ENCODE measurements around the gene CCL26.
A peak's percentile ranks its signal among the peaks of the same experiment; 100 is the strongest.

CCL26 gene

GRCh38 chr7:75813781-75814236 lies 41.8 kb upstream of the CCL26 start, which contains the start of gene CCL24:
CCL24 (minus strand) TSS chr7:75813806; CDS start chr7:75813715, 91 bp downstream.
- no peak for TF ChIP-seq ZFX (IDR thresholded peaks at IDR 0.05)
- TF ChIP-seq CTCF (conservative IDR thresholded peaks at IDR 0.05), result no peak
- H3K27ac ChIP-seq, result no peak within 1 kb of the TSS

GRCh38 chr7:75813084-75813483 lies 41.1 kb upstream of the CCL26 start:
- no peak overlapping the region for H3K27ac ChIP-seq
- TF ChIP-seq CTCF (conservative IDR thresholded peaks at IDR 0.05) (no peak), ZFX (IDR thresholded peaks at IDR 0.05) (no peak)

DNA sequence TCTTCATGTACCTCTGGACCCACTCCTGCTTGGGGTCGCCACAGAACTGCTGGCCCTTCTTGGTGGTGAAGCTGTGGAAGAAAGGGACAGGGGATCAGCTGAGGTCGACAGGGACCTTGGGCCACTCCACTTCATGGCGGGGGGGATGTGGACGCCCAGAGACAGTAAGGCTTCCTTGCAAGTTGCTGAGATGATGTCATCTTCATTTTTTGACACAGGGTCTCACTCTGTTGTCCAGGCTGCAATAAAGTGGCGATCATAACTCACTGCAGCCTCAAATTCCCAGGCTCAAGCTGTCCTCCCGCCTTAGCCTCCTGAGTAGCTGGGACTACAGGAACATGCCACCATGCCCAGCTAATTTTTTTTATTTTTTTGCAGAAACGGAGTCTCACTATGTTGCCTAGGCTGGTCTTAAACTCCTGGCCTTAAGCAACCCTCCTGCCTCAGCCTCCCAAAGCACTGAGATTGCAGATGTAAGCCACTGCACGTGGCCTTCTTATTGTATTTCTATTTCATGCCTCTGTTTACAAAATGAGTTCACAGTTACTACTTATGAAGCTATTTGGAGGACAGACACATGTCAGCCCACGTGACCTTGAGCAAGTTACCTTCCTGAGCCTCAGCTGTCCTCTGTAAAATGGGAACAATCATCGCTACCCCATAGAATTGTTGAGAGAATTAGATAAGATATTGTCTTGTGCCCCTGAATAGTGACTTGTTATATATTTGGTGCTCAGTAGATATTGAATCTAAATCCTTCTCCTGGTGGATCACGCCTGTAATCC lies 40.1 kb upstream of the CCL26 start:
- TF ChIP-seq CTCF (conservative IDR thresholded peaks at IDR 0.05) (no peak), ZFX (IDR thresholded peaks at IDR 0.05) (no peak)
- H3K27ac ChIP-seq, result no peak overlapping the region

DNA sequence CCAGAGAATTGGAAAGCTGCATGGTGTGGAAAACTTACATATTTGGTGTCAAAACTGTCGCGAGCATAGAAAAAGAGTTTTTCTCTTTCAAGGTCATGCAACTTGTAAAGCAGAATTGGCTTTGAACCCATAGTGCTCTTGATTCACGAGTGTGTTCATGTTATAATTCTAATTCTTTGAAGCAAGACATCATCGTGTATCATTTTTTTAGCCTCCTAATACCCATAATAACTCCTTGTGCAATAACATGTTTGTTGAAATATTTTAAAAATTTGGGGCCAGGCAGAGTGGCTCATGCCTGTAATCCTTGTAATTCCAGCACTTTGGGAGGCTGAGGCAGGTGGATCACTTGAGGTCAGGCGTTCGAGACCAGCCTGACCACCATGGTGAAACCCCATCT lies 37.4 kb upstream of the CCL26 start:
- no peak overlapping the region for H3K27ac ChIP-seq
- TF ChIP-seq ZFX (IDR thresholded peaks at IDR 0.05), result no peak
- TF ChIP-seq CTCF (conservative IDR thresholded peaks at IDR 0.05), result no peak

DNA sequence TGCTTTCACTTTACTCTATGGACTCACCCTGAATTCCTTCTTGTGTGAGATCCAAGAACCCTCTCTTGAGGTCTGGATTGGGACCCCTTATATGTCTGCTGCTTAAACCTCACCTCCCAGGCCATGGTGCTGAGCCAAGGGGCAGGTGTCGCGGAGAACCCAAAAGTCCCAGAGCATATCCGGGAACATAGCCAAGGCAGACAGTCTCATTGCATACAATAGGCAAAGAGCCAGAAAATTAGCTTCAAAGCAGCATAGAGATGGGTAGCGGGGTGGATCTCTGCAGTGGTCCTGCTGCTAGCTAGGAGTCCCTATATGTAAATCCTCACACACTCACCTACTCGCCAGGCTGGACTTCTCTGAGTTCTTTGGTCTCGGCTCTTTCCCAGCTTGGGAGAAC lies 36.1 kb upstream of the CCL26 start:
- TF ChIP-seq CTCF (conservative IDR thresholded peaks at IDR 0.05) (no peak), ZFX (IDR thresholded peaks at IDR 0.05) (no peak)
- no peak overlapping the region for H3K27ac ChIP-seq

DNA sequence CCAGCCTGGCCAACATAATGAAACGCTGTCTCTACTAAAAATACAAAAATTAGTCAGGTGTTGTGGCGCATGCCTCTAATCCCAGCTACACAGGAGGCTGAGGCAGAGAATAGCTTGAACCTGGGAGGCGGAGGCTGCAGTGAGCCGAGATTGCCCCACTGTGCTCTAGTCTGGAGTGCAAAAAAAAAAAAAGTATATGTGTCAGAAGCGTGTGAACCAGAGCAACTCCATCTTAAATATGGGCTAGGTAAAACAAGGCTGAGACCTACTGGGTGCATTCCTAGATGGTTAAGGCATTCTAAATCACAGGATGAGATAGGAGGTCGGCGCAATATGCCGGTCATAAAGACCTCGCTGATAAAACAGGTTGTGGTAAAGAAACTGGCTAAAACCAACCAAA lies 35.4 kb upstream of the CCL26 start:
- TF ChIP-seq ZFX (IDR thresholded peaks at IDR 0.05) (0 out of 2 replicates have a peak, but pooled peaks have one; percentile 17), CTCF (conservative IDR thresholded peaks at IDR 0.05) (no peak)
- no peak overlapping the region for H3K27ac ChIP-seq

DNA sequence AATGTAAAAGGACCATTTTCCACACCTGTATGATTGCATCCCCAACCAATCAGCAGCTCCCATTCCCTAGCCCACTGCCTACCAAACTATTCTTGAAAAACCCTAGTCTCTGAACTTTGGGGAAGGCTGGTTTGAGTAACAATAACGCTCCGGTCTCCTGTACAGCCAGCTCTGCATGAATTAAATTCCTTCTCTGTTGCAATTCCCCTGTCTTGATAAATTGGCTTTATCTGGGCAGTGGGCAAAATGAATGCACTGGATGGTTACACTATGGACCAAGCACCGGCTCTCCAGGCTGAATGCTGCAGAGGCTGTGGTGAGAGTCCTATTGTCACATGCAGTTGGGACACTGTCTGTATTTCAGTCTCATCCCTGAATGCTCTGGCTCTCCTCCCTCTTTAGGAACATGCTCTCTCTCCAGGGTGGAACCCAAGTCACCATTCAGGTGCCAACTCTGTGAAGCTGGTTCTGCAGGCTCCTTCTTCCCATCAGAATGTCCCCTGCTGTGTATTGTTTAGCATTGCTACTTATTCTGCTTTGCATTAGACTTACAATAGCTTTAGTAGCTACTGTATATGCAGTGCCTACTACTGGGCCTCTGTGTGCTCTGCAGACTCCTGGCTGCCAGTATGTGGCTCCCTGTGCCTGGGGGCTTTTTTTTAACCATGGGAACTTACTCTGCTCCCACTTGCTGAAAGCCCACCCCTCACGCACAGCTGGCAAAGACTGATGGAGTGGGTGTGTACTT lies 34.7 kb upstream of the CCL26 start:
- TF ChIP-seq ZFX (IDR thresholded peaks at IDR 0.05), result no peak
- TF ChIP-seq CTCF (conservative IDR thresholded peaks at IDR 0.05), result no peak
- H3K27ac ChIP-seq, result no peak overlapping the region

Measured in C4-2B (cell line).